Astrocyte of the spinal cord (primary cell): ENCODE data around the gene RELL1.

Experiments used
- DNase-seq: peaks from one replicate; pipeline ENCODE4 v3.0.0; 2011; ENCODE audit warnings: low read depth, low spot score
- H3K4me3 ChIP-seq: 2 replicates; pipeline ENCODE4 v1.5.1; 2011; ENCODE audit warnings: low read depth, mild to moderate bottlenecking, low read length, moderate library complexity
- CTCF ChIP-seq: IDR thresholded peaks from 2 replicates; pipeline ENCODE4 v1.5.1; 2012; ENCODE audit warnings: low read depth, mild to moderate bottlenecking, low read length, inconsistent platforms
- in situ Hi-C: cut with HindIII; loops from 2 replicates; pipeline ENCODE4 v1.10.0; 2017; ENCODE audit warnings: low sequenced_read_pairs

The RELL1 gene

GRCh38 chr4:37680089-37680488 is 6.1 kb downstream of the RELL1 start:
- no peak for DNase-seq
- in situ Hi-C loops, result no loop called here
- H3K4me3 ChIP-seq, result no peak overlapping the region
- TF ChIP-seq CTCF, result no peak

- in situ Hi-C loops, result no loop called here
- no peak overlapping the region for H3K4me3 ChIP-seq
- no peak for TF ChIP-seq CTCF
Observed at GRCh38 chr4:37679301-37679700, 6.9 kb downstream of the RELL1 start.

GRCh38 chr4:37678624-37679023 is 7.6 kb downstream of the RELL1 start:
- H3K4me3 ChIP-seq, result no peak overlapping the region
- in situ Hi-C loops, result no loop called here
- no peak for DNase-seq
- no peak for TF ChIP-seq CTCF

More at GRCh38 chr4:37679301-37679700, 6.9 kb downstream of the RELL1 start:
- no peak for DNase-seq

- no peak overlapping the region for H3K4me3 ChIP-seq
- DNase-seq, result no peak
- no peak for TF ChIP-seq CTCF
- in situ Hi-C loops, result no loop called here
Observed at GRCh38 chr4:37675587-37676290, 10.4 kb downstream of the RELL1 start.

GRCh38 chr4:37674439-37674838 is 11.7 kb downstream of the RELL1 start:
- no peak for DNase-seq
- TF ChIP-seq CTCF, result no peak
- in situ Hi-C loops, result no loop called here
- H3K4me3 ChIP-seq, result no peak overlapping the region

GRCh38 chr4:37673538-37674192 is 12.5 kb downstream of the RELL1 start:
- no peak for TF ChIP-seq CTCF
- in situ Hi-C loops, result no loop called here
- no peak for DNase-seq
- no peak overlapping the region for H3K4me3 ChIP-seq
